GM19324 (cell line): ENCODE data around the gene ACBD4.
A peak's percentile ranks its signal among the peaks of the same experiment; 100 is the strongest.
"Not testable (repeated sequence)": the region's sequence is repeated elsewhere in the genome, so short reads cannot be mapped to it uniquely, and the experiment has no call there.

Source experiments
- ATAC-seq: cut with Tn5 transposase; IDR thresholded peaks from one replicate; pipeline ENCODE4 v1.9.1; 2021; ENCODE audit warnings: mild to moderate bottlenecking, moderate library complexity; ENCODE audit not compliant: unreplicated experiment, low FRiP score

Gene ACBD4

DNA sequence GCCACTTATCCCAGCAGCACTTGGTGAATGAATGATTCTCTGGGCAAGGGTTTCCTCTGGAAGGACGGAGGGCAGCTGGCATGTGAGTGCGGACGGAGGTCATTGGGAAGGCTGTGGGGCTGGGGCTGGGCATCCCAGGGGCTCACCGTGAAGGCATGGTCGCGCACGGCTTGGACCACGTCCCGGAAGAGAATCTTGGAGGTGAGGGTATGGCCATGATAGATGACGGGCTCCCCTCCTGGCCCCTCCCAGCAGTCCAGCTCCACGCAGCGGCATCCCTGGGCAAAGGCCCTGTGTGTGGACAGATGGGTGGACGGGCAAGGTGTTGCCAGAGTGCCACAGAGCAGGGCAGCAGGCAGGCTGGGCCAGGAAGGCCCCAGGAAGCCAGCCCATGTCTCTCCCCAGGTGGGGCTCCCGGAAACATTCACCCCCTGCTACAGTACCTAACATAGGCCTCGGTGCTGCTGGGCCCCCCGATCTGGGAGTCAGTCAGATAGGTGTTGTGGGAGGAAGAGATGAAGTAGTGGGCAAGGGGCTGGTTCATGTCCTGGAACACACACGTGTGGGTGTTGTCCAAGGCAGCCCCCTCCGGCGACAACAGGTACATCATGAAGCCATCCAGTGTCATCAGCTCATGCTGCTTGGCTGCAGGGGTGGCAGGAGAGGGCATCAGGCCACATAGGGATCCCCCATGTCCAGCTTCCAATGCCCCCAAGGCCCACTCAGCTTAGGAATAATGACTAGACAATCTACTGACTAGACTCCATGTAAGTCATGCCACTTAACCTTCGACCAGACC lies 17.4 kb upstream of the ACBD4 start:
- no peak for ATAC-seq

DNA sequence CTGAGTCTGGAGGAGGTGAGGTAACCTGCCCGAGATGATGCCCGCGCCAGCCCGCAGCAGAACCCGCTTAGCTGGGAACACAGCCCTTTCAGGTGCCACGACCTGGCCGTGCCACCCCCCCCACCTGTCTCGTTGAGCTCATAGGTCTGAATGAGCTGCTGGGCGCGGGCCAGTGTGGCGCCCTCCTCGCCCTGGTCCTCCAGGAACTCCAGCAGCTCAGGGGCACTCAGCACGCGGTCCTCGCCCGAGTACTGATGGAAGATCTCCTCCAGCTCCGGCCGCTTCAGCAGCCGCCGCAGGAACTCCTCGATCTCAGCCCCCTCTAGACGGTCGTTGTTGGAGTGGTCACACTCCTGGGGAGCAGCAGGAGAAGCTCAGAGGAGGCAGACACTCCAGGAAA lies 16.8 kb upstream of the ACBD4 start:
- ATAC-seq, result no peak

DNA sequence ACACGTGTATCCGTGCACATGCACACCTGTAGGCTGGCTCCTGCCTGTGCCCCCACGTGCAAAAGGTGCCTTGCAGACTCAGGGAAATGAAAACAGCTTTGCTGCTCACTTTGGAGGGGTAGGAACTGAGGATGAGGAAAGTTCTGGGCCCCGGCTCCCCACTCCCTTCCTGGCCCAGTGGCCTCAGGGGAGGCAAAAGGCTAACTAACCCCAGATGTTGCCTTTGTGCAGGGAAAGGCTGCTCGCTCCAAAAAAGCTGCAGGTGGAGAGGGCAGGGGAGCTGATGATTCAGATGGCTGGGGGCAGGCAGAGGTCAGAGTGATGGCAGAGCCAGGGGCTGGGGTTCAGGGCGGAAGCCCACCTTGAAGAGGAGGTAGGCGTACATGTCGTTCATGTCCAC lies 15.5 kb upstream of the ACBD4 start:
- ATAC-seq, result no peak

DNA sequence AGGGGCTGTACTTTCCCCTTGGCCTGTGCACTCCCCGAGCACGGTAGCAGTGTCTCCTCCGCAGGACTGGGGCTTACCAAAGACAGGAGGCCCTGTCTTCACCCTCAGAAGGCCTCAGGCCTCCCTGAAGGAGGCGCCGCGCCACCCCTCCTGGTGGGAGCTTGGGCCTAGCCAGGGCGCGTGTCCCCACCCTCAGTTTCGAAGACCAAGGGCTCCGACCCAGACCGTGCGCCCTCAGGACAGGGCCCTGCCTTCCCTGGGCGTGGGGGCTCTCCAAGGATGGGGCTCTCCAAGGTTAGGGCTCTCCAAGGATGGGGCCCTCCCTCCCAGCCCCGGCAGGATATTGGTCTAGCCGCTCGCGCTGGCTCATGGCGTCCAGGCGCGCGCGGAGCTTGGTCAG lies 14.9 kb upstream of the ACBD4 start:
- ATAC-seq, result no peak

DNA sequence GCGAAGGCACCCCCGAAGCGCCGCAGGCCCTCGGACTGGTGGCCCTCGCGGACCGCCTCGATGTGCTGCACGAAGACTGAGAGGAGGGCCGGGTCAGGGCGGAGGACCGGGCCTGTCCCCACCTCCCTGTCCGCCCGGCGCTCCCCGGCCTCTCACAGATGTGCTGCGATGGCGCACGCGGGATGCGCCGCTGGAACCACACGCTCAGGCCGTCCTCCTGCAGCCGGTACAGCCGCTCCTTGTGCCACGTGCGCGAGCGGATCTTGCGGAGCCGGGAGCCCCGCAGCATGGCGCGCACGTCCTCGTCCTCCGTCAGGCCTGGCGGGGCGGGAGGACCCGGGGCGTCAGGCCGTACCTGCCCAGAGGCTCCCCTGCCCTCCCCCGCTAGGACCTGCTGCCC lies 14.4 kb upstream of the ACBD4 start:
- ATAC-seq, result no peak

DNA sequence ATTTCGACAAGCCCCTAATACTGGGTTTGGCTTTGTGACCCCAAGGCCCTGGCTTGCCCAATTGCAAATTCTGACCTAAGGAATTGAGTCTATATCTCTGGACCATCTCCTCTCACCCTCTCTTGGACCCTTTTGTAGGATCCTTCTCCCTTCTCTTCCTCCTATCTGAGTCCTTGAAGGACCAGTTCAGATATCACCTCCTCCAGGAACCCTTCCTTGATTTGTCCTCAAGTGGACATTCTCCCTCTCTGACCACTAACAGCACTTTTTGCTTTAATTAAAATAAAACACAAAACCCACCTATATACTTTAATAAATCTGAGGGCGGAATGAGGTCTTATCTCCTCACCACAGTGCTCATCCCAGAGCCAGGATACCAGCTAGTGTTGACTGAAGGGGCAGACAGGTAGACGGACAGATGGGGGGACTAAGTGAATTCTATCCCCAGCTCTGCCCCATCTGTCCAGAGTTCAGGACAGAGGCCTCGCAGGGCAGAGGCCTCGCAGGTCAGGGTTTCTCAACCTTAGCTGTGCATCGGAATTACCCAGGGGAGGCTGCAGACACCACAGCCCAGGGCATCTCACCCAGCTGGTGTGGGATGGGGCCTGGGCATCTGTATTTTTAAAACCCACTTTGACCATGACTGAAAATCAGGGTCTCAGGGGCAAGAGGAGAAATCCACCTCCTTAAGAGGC lies 12.3 kb upstream of the ACBD4 start:
- ATAC-seq, result no peak

DNA sequence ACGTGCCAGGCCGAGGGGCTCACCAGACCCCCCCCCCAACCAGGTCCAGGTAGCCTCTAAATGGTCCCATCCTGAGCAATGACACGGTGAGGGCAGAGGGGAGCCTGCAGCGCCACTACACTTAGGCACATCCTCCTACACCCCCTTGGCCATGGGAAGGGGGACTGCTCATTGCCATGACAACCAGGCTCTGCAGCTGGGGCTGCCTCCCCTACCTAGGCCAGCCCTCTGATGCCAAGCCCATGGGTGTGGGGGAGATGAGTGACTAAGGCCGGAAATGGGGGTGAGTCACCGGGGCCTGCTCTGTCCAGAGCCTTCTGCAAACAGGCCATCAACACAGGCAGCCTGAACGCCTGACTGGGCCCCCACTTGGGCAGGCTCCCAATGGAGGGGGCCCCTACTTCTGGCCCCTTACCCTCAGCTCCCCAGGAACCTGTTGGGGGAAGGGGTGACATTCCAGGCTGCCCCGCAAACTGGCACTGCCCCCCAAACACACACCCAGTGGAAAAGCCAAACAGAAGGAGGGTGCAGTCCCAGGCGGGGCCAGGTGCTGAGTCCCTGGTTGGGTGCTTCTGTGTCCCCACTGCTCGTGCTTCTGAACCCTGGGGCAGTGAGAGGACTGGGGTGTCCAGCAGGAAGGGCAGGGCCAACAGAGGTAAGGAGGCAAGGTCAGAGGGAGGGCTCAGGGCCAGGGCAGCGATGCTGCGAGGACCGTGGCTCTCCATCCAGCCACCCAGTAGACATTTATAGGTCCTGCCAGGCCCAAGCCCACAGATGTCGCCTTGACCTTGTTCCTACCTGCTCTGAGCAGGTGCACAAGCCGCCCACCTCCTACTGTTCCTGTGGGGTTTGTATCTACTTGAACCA lies 11.3 kb upstream of the ACBD4 start:
- ATAC-seq, result no peak

DNA sequence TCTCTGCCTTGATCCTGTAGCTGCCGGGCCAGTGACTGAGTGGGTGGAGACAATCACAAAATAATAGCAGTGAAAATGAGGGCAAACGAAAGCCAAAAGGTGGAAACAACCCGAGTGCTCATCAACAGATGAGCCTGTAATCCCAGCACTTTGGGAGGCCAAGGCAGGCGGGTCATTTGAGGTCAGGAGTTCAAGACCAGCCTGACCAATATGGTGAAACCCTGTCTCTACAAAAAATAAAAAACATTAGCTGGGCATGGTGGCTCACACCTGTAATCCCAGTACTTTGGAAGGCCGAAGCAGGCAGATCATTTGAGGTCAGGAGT lies 10.7 kb upstream of the ACBD4 start:
- ATAC-seq, result not testable (repeated sequence)

DNA sequence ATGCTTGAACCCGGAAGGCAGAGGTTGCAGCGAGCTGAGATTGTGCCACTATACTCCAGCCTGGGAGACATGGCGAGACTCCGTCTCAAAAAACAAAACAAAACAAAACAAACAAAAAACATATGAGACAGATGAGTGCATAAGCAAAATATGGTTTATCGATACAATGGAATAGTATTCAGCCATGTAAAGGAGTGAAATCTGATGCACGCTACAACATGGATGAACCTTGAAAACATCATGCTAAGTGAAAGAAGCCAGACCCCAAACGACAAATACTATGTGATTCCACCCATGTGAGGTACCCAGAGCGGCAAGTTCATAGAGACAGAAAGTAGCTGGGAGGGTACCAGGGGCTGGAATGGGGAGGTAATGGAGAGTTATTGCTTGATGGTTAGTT lies 10.0 kb upstream of the ACBD4 start:
- ATAC-seq, result no peak

DNA sequence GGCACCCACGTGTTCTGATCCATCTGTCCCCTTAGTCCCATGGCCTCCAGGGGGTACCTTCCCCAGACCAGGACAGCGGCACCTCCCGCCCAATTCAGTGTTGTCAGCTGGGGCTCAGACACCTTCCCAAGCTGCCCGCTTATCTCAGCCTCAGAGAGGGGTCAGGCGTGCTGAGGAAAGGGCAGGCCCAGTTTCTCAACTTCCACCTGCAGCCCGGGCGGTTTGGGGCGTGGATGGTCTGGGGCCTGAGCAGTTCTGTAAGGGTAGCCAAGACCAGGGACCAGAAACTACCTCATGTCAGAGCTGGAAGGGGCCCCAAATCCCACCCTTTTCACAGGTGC lies 8.3 kb upstream of the ACBD4 start:
- ATAC-seq, result no peak

DNA sequence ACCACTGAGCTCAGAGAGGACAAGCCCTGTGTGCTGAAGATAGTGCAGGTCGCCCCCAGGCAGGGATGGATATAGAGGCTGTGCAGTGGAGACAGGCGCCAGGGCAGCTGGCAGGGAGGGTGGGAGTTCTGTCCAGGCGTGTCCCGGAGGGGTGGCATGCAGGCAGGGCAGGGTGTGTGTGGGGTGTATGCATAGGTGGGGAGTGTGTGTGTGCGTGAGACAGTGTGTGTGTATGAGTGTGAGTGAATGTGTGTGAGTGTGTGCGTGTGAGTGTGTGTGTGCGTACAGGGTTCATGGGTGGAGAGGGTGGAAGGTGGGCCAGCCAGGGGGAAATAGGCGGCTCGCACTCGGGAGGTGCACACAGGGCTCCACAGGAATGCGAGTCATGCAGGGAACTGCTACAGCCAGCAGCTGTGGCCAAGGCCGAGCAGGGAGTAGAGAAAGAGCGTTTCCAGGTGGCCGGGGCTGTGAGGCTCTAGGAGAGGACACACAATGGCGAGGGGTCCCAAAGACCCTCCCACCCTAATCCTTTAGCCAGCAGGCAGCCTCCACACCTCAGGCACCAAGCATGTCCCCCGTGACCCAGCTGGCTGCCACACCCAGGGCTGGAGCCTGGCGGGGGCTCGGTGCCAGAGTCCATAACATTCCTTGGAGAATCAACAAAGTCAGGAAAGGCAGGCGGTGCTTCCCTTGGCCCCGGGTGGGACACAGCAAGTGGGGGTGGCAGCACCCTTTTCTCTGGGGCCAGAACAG lies 7.8 kb upstream of the ACBD4 start:
- ATAC-seq, result no peak

DNA sequence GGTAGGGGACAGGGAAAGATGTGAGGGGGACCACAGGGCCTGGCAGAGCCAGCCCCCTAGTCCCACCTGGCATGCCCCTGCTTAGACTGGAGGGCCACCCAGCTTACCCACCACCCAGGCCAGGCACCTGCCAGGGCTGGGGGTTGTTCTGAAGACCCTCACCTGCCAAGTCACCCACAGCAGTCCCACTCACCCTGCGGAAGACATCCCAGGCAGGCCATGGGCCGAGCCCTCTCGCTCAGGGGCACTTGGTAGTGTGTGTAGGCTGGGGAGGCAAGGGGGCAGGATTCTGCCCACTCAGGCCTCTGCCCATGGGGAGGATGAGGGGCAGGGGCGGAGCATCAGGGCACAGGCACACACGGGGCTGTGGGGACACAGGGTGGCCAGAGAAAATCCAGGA lies 7.2 kb upstream of the ACBD4 start:
- ATAC-seq, result no peak

DNA sequence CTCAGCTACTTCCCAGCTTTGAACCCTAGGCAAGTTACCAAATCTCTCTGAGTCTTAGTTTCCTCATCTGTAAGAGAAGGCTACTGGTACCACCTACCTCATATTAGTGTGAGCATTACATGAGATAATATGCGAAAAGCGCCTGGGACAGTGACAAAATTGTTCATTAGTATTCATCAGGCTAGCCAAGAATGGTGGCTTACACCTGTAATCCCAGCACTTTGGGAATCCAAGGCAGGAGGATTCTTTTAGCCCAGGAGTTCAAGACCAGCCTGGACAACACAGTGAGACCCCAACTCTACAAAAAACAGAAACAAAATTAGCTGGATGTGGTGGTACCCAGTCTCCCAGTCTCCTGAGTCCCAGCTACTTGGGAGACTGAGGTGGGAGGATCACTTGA lies 6.5 kb upstream of the ACBD4 start:
- no peak for ATAC-seq

DNA sequence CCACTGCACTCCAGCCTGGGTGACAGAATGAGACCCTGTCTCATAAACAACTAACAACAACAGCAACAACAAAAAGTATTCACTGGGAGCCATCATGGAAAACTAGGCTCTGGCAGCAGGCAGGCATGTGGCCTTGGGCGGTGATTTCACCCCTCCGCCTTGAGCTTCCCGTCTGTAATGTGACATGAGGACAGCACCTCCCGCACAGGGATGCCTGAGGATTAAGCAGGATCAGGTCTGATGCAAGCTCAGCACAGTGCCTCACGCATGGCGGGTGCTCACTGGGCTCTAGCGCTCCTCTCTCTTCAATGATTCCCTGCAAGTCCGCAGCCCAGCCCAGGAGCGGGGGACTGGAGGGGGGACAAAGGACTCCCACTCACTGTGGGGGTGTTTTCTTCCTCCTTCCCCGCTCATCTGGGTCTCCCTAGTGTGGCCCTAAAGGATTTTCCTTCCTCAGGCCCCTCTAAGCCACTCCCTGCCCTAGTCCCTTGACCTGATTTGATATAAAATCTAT lies 6.0 kb upstream of the ACBD4 start:
- ATAC-seq, result no peak

DNA sequence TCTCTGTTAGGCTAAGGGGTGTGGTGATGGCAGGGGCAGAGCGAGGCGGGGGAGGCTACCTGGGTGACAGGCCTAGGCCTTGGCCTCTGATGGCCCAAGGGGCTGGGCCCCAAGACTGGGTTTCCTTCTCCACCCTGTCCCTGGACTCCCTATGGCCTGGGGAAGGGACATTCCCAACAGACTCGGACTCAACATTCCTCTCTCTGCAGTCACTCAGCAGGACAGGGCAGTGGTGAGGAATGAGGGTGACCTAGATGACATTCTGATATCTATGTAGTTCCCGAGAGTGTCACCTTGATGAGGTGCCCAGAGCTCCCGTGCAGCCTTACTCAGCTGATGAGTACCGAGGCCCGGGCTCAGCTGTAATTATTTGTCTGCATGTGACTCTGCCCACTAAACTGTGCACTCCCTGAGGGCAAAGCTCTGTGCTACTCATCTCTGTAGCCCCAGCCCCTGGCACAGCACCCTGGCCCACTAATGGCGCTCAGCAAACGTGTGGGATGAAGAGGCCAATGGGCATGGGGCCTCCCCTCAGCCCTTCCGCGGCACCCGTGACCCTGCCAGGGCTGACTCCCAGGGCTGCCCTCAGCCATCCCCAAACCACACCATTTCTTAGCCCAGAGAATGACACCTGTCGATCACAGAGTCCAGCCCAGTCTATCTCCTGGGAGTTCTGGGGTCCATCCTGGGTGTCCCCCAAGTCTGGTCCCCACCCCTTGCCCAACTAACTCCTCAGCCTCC lies 5.4 kb upstream of the ACBD4 start:
- ATAC-seq, result no peak

DNA sequence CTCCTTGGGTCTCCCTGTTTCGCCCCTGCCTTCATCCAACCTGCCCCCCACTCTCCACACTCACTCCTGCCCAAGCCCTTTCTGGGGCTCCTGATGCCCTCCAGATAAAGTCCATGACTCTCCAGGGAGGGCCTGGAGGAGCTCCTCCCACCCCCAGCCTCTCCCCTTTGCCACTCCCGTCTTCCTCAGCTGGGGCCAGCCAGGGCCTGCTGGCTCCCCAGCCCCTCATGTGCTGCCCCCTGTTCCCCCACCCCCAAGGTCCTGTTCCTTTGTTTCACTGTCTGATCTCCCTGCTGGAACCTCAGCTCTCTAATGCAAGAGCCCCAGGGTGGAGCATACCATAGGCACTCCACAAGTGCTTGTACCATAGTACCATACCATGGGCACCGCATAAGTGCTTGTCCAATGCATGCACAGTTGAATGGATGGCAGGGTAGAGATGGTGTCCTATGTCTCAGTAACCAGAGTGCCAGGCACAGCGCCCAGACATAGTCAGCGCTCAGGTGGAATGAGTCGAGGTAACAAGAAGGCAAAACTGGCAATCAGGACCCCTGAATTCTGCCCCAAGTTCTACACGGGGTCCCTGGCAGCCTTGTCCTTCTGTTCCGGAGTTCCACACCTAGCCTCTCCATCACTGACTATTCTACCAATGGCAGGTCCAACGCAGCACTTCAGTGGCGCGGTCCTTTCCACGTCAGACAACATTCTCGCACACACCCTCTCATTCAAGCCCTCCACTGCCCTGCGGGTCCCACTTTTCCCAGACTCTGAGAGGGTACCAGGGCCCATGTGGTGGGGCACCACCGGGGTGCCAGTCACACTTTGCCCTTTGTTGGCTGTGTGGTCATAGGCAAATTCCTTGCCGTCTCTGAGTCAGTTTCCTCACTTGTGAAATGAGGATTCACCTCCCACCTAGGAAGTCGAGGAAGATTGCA lies 4.5 kb upstream of the ACBD4 start:
- ATAC-seq, result no peak

DNA sequence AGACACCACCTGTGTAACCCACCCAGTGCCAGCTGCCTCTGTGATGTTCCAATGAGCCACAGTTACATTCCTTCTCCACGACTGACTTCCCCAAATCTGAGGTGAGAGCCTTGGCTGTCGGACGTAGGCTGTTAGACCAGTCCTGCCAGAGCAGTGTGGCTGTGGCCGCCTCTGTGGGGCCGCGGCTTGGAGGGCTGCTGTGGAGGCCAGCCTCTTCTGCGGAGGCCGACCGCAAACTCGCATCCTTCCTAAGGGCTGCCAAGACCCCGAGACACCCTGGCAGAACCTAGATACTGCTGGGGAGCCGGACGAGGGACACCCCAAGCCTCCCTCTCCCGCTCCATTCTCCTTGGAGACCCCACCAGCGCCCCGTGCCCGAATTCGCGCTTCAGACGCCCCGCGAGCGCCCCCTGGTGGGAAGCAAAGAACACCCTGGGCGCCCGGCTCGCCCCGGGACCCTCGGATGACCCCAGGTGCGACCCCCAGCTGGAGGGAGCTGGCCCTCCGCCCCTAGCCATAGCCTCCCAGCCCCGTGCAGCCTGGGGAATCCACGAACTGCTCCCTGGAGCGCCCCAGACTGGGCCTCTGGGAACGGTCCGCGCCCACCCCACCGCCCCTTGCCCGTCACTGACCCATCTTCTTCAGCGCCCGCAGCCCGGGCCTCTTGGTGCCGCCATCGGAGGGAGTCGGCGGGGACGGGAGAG lies 3.7 kb upstream of the ACBD4 start:
- no peak for ATAC-seq

DNA sequence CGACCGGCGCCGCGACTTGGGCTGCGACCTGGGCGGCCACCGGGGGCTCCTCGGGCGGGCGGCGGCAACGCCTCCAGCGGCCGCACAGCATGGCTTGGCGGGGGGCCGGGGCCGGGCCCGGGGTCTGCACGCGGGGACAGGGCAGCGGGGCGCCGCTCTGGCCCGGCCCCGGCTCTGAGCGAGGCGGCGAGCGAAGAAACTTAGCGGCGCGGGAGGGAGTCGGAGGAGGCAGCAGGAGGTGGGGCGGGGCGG lies 3.2 kb upstream of the ACBD4 start, which contains the start of gene PLCD3:
Gene PLCD3, minus strand, starts transcription at position 196 of the 252 bp plus-strand sequence. Its CDS starts 105 bp downstream, at position 91.
- peak; percentile 22 for ATAC-seq
